BJ (cell line): ENCODE results near the gene CLCN1. TPM values are rescaled to one million over a fixed set of nuclear protein-coding genes. Genes with fewer than 3 reads are reported as not detected.

ENCODE experiments used
- CTCF ChIA-PET: fragments of 350-600 bp; formaldehyde crosslinking; extraction: SDS; loops from one replicate; lab custom pipeline; 2021; ENCODE audit warnings: antibody characterized with exemption, inconsistent platforms; lab: Yijun Ruan, JAX
- POLR2A ChIA-PET: fragments of 300-600 bp; sonication (Branson Sonifier 250); formaldehyde crosslinking; extraction: SDS; loops from one replicate; lab custom pipeline; 2021; ENCODE audit warnings: antibody characterized with exemption; lab: Charles Lee
- DNase-seq: peaks from one replicate; pipeline ENCODE4 v3.0.0-alpha.2; 2011; ENCODE audit warnings: low read depth
- H3K27me3 ChIP-seq: 2 replicates; pipeline ENCODE4 v1.6.0; 2011; ENCODE audit warnings: low read length; ENCODE audit not compliant: control insufficient read depth, insufficient read depth
- H3K36me3 ChIP-seq: 2 replicates; pipeline ENCODE4 v1.5.1; 2011; ENCODE audit warnings: low read length; ENCODE audit not compliant: control insufficient read depth, insufficient read depth
- H3K4me3 ChIP-seq: 2 replicates; pipeline ENCODE4 v1.5.1; 2011; ENCODE audit warnings: low read depth, mild to moderate bottlenecking, control low read depth, low read length
- polyA plus RNA-seq: library from polyadenylated mRNA; depleted of rRNA; stranded (reverse); fragments of >200 nt; gene quantifications from 2 replicates; pipeline ENCODE4 v1.2.3, GENCODE V29; 2011
- TF ChIP-seq, protein P1 (sequence below): IDR thresholded peaks from 2 replicates; pipeline ENCODE4 v1.5.1; 2011; ENCODE audit warnings: low read depth, mild to moderate bottlenecking, control low read depth, inconsistent platforms, low read length, moderate library complexity; ENCODE audit not compliant: insufficient read depth

Gene CLCN1
- polyA plus RNA-seq, 1 experiment, result not detected

DNA sequence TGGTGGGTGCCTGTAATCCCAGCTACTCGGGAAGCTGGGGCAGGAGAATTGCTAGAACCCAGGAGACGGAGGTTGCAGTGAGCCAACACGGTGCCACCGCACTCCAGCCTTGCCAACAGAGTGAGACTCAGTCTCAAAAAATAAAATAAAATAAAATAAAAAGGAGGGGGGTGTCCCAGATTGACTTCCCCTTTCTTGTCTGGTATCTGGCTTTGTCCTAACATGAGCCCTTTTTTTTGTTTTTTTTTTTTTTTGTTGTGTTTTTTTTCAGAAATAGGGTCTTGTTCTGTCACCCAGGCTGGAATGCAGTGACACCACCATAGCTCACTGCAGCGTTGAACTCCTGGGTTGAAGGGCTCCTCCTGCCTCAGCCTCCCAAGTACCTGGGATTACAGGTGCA is 23.0 kb upstream of the CLCN1 start:
- H3K4me3 ChIP-seq, result no peak overlapping the region
- H3K36me3 ChIP-seq, result peaks cover 8% of the 10 kb centered on the region
- no peaks in the 10 kb centered on the region for H3K27me3 ChIP-seq
- POLR2A ChIA-PET, result no interaction called here
- no peak for DNase-seq
- TF ChIP-seq, protein P1, sequence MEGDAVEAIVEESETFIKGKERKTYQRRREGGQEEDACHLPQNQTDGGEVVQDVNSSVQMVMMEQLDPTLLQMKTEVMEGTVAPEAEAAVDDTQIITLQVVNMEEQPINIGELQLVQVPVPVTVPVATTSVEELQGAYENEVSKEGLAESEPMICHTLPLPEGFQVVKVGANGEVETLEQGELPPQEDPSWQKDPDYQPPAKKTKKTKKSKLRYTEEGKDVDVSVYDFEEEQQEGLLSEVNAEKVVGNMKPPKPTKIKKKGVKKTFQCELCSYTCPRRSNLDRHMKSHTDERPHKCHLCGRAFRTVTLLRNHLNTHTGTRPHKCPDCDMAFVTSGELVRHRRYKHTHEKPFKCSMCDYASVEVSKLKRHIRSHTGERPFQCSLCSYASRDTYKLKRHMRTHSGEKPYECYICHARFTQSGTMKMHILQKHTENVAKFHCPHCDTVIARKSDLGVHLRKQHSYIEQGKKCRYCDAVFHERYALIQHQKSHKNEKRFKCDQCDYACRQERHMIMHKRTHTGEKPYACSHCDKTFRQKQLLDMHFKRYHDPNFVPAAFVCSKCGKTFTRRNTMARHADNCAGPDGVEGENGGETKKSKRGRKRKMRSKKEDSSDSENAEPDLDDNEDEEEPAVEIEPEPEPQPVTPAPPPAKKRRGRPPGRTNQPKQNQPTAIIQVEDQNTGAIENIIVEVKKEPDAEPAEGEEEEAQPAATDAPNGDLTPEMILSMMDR, result no peak
- CTCF ChIA-PET, result interaction anchor here (1.3 to 2.5 kb wide), 4 partner anchors 8 to 52 kb away, joined by 4 to 9 read pairs (median 6); no protein-coding TSS in a partner anchor

DNA sequence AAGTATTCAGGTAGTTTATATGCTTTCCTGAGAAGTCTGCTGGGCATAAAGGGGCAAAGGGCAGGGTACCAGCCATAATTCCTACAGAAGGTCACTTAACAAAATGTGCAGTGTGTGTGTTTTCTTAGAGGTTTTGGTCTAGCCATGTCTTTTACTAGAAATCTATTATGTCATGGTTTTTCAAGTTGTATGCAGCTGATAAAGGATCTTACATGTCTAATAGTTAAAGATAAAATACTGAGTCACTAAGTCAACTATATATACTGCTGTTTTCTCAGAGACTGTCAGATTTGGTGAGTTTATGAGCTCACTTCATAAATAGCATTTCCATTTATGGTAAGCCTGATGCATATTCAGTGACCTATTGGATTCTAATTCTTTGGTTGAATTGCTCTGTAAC is 20.0 kb upstream of the CLCN1 start:
- TF ChIP-seq, protein P1, result no peak
- peaks cover 18% of the 10 kb centered on the region for H3K36me3 ChIP-seq
- H3K4me3 ChIP-seq, result no peak overlapping the region
- H3K27me3 ChIP-seq, result no peaks in the 10 kb centered on the region
- DNase-seq, result no peak
- ChIA-PET POLR2A (interaction anchor here (0.6 to 0.8 kb wide), 2 partner anchors 33 to 98 kb away, joined by 4 to 6 read pairs; partner anchors contain the start of gene GSTK1), CTCF (interaction anchor here (0.8 to 3.5 kb wide), 4 partner anchors 9 to 120 kb away, joined by 3 to 13 read pairs (median 8); no protein-coding TSS in a partner anchor)

DNA sequence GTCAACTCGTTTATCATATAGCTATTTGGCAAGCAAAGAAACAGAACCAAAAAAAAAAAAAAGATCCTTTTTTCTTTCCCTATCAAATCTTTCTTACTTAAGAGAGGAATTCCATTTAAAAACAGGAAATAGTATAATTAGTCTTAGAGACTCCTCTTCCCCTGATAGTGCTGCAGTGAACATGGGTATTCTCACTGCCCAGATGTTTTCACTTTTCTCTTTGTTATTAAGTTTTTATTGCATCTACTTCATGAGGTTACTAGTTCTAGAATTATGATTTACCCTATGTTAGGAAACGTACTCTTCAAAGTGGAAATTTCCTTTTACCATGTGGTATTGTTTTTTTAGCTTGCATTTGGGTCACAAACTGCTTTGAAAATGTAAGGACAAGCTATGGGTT is 19.2 kb upstream of the CLCN1 start:
- POLR2A ChIA-PET, result interaction anchor here (0.6 kb wide), 1 partner anchor 97 kb away, joined by 6 read pairs; no protein-coding TSS in a partner anchor

DNA sequence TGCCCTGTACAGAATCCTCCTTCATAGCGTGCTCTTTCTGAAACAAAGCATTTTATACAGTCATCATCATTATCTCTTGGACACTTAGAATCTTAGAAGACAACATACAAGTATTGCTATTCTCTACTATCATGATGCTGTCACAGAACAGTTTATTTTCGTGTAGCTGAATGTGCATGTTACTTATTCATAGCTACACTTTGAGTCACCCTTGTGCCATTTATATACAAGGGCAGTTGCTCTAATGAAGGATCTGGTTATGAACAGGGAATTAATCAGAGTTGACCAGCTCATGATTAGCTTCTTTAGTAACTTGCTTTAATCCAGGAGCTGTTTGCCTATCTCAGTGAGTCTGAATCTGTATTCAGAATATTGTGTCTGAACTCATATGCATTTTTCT is 16.6 kb upstream of the CLCN1 start:
- DNase-seq, result no peak

More for the DNA sequence above, 19.2 kb upstream of the CLCN1 start:
- TF ChIP-seq, protein P1, result no peak
- H3K36me3 ChIP-seq, result peaks cover 18% of the 10 kb centered on the region
- DNase-seq, result peak; percentile 24
- no peaks in the 10 kb centered on the region for H3K27me3 ChIP-seq
- CTCF ChIA-PET, result interaction anchor here (1.3 to 3.5 kb wide), 3 partner anchors 8 to 119 kb away, joined by 4 to 13 read pairs (median 11); no protein-coding TSS in a partner anchor
- no peak overlapping the region for H3K4me3 ChIP-seq

DNA sequence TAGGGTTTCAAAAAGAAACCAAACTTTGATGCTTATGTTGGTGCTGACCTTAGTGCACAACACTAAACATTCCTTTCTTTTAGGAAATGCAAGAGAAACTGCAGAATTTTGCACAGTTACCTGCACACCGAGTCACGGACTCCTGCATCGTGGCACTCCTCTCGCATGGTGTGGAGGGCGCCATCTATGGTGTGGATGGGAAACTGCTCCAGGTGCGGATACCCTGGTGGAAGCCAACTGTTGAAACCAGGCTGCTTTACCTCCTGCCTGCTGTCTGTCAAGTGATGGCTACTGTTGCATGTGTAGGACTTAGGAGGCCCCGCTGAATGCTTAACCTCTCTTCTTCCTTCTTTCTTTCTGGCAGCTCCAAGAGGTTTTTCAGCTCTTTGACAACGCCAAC is 16.1 kb upstream of the CLCN1 start:
- DNase-seq, result no peak
- TF ChIP-seq, protein P1, result peak; percentile 39
- Histone ChIP-seq H3K36me3 (peaks cover 22% of the 10 kb centered on the region), H3K27me3 (no peaks in the 10 kb centered on the region), H3K4me3 (no peak overlapping the region)
- CTCF ChIA-PET, result interaction anchor here (0.8 to 1.9 kb wide), 7 partner anchors 8 to 60 kb away, joined by 3 to 10 read pairs (median 4); partner anchors contain the start of gene CASP2
- POLR2A ChIA-PET, result interaction anchor here (0.6 kb wide), 1 partner anchor 9 kb away, joined by 3 read pairs; no protein-coding TSS in a partner anchor

More for the DNA sequence above, 16.6 kb upstream of the CLCN1 start:
- TF ChIP-seq, protein P1, result no peak
- POLR2A ChIA-PET, result interaction anchor here (0.6 kb wide), 1 partner anchor 10 kb away, joined by 3 read pairs; no protein-coding TSS in a partner anchor
- Histone ChIP-seq H3K36me3 (peaks cover 21% of the 10 kb centered on the region), H3K4me3 (no peak overlapping the region), H3K27me3 (no peaks in the 10 kb centered on the region)
- CTCF ChIA-PET, result interaction anchor here (0.7 to 1.7 kb wide), 7 partner anchors 10 to 84 kb away, joined by 3 to 10 read pairs (median 4); partner anchors contain the start of gene CASP2
